T-helper 17 cell (primary cell): Measurements from ENCODE around the gene NXN. TPM values are rescaled to one million over a fixed set of nuclear protein-coding genes. Genes with fewer than 3 reads are reported as not detected.
"Not testable (repeated sequence)": the region's sequence is repeated elsewhere in the genome, so short reads cannot be mapped to it uniquely, and the experiment has no call there.

ENCODE experiments used
- ATAC-seq: fragments of 150-1000 bp; cut with Tn5 transposase; 2 replicates; pipeline ENCODE4 v1.10.0; 2021; ENCODE audit warnings: mild to moderate bottlenecking, moderate library complexity
- DNase-seq, 3 donors: peaks; one replicate each; pipeline versions ENCODE4 v3.0.0 to v3.0.0-alpha.2; 2020 to 2021
- H3K9me3 ChIP-seq: one replicate; pipeline ENCODE4 v1.7.0; 2013; ENCODE audit warnings: low read length, mild to moderate bottlenecking; ENCODE audit not compliant: control insufficient read depth, poor library complexity, severe bottlenecking
- H3K27ac Mint-ChIP-seq: one replicate; pipeline ENCODE4 v1.8.0; 2022; ENCODE audit warnings: mild to moderate bottlenecking, moderate library complexity, mixed read lengths
- H3K27me3 Mint-ChIP-seq: one replicate; pipeline ENCODE4 v1.8.0; 2022; ENCODE audit warnings: mixed read lengths
- H3K36me3 Mint-ChIP-seq: one replicate; pipeline ENCODE4 v1.8.0; 2022; ENCODE audit warnings: low read depth, mixed read lengths
- H3K4me1 Mint-ChIP-seq: one replicate; pipeline ENCODE4 v1.8.0; 2022; ENCODE audit warnings: mild to moderate bottlenecking, mixed read lengths
- H3K4me3 Mint-ChIP-seq: one replicate; pipeline ENCODE4 v1.8.0; 2022; ENCODE audit warnings: mild to moderate bottlenecking, moderate library complexity, mixed read lengths
- total RNA-seq, 4 donors: library from RNA in 2 of 4; stranded (reverse) in 2 of 4; gene quantifications; one replicate each; pipeline ENCODE4 v1.2.3 and lab custom pipeline; 2022 to 2026

The NXN gene
- total RNA-seq, 2 donors from 2014 or later = 3.3 to 4.4 TPM

DNA sequence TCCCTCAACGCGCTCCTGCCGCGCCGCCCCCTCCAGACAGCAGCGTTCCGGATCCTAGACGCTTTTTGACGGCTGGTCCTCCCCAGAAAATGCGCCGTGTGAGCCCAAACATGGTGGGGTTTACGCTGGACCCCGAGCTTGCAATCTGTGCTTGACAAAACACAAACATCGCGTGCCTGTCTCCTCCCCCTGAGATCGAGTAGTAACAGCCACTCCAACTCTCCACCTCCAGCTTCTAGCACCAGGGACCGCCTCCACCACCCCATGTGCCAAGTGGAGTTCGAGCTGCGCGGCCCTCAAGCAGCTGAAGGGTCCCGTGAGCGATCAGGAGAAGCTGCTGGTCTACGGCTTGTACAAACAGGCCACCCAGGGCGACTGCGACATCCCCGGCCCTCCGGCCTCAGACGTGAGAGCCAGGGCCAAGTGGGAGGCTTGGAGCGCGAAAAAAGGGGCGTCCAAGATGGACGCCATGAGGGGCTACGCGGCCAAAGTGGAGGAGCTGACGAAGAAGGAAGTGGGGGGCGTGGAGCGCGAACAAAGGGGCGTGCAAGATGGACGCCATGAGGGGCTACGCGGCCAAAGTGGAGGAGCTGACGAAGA is 226.9 kb downstream of the NXN start:
- Mint-ChIP-seq H3K27me3 (no peaks in the 10 kb centered on the region), H3K36me3 (peaks cover 5% of the 10 kb centered on the region), H3K4me1 (peaks cover 35% of the 10 kb centered on the region), H3K27ac (peak overlapping the region; percentile 94), H3K4me3 (peak overlapping the region; percentile 95)
- peak in 1 of 3 donors; percentile 11 for DNase-seq
- peak; percentile 7 for ATAC-seq
- no peaks in the 10 kb centered on the region for H3K9me3 ChIP-seq

DNA sequence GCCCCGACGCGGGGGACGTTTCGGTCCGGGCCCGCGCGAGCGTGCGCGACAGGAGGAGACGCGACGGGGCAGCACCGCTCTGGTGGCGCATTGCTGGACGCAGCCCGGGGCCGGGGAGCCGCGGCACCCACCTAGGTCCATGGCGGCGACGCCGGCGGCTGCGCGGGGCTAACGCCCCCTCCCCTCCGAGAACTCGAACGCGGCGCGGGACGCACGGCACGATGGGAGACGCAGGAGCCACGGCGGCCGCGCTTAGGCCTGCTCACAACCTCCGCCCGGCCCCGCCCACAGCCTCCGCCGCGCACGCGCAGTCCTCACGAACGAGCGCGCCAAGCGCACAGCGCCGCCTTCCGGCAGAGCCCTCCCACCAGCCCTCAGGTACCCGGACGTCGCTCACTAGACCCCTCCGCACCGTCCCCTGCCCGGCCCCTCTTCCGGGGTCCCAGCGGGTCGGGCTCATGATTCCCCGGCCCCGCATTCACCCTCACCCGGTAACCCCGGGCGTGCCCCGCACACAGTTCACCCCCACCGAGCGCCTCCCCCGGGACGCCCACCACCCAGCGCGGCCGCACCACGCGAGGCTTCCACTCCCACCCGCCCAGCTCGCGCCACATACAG is 227.5 kb downstream of the NXN start, which contains the start of gene GEMIN4:
GEMIN4 (minus strand) TSS at position 263 of the 618 bp plus-strand sequence; CDS start at position 141, 122 bp downstream.
- H3K36me3 Mint-ChIP-seq = peaks cover 5% of the 10 kb centered on the region

DNA sequence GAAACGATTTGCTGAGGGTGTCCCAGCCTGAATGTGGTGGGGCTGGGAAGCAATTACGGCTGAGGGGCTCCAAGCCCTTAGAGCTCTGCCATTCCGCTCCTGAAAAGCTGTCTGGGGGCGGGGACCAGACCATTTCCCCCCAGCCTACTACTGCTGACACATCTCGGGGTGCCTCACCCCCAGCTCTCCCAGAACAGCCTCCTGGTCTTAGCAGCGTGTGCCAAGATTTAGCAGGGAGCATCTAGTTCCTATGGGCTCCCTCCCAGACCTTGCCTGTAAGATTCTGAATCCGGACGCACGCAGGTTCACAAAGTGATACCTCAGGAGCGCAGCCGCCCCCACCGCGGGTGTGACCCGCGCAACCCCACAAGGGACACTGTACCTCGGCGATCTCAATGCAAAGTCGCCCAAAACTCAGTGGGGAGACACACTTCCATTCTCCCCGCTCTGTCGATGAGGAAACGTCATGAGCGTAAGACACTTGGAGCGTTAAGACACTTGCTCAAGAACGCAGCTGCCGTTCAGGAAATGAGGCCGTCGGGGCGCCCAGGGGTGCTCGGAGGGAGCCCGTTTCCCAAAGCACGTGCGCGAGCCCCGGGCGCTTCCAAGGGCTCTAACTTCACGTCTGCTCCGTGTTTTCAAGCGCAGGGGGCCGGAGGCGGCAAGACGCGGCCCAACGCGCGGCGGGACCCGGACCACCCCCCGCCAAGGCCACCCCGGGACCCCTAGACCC is 228.1 kb downstream of the NXN start:
- Mint-ChIP-seq H3K4me3 (peak overlapping the region; percentile 95), H3K27ac (peak overlapping the region; percentile 94), H3K36me3 (peaks cover 5% of the 10 kb centered on the region), H3K27me3 (no peaks in the 10 kb centered on the region), H3K4me1 (peaks cover 35% of the 10 kb centered on the region)
- ATAC-seq = peak; percentile 57
- no peaks in the 10 kb centered on the region for H3K9me3 ChIP-seq
- DNase-seq = peak; percentile 30 to 37 (median 32)

More for the DNA sequence above, 227.5 kb downstream of the NXN start, which contains the start of gene GEMIN4:
- Mint-ChIP-seq H3K4me1 (peaks cover 35% of the 10 kb centered on the region), H3K4me3 (peak within 1 kb of the TSS; percentile 95), H3K27me3 (no peaks in the 10 kb centered on the region), H3K27ac (peak within 1 kb of the TSS; percentile 94)
- DNase-seq = peak; percentile 95 to 99 (median 98)
- no peaks in the 10 kb centered on the region for H3K9me3 ChIP-seq
- ATAC-seq = peak; percentile 89

DNA sequence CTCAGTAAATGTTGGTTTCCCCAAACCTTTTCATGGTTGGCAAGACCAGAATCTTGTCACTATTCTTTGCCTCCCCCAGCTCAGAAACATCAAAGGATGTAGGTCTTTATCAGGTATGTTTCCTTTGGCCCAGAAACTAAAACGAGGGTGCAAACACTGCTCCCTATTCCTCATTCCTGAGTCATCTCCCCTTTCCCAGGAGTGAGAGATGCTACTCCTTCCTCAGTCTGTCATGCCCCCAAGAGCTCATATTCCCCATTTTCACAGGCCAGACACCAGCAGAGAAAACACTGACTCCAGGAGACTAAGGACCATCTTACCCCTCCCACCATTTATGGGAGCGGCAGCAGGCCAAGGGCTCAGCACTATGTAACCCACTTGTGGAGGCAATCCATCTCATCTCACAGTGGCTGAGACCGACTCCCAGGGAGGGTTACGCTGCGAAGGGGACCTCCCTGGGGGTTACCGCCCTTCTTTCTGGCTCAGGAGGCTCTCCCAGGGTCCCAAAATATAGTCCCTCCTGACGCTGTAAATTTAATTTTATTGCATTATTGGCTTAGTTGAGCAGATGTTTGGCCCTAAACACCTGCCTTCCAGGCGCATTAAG is 229.0 kb downstream of the NXN start:
- no peaks in the 10 kb centered on the region for H3K9me3 ChIP-seq
- Mint-ChIP-seq H3K27ac (peak overlapping the region; percentile 19), H3K27me3 (no peaks in the 10 kb centered on the region), H3K4me1 (peaks cover 35% of the 10 kb centered on the region), H3K4me3 (peak overlapping the region; percentile 95), H3K36me3 (peaks cover 5% of the 10 kb centered on the region)
- DNase-seq (no peak), ATAC-seq (no peak)

DNA sequence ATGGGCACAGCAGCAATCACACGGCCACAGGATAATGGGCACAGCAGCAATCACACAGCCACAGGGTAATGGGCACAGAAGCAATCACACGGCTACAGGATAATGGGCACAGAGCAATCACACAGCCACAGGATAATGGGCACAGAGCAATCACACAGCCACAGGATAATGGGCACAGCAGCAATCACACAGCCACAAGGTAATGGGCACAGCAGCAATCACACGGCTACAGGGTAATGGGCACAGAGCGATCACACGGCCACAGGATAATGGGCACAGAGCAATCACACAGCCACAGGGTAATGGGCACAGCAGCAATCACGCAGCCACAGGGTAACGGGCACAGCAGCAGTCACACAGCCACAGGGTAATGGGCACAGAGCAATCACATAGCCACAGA is 230.2 kb downstream of the NXN start:
- H3K4me1 Mint-ChIP-seq = peaks cover 35% of the 10 kb centered on the region
- H3K9me3 ChIP-seq, ATAC-seq, H3K27ac Mint-ChIP-seq, DNase-seq, H3K36me3 Mint-ChIP-seq, H3K4me3 Mint-ChIP-seq, H3K27me3 Mint-ChIP-seq: not testable (repeated sequence)

Other genes with a start within 250 kb of the NXN start
- 1 to 10 TPM in 1 of 2 donors, under 1 TPM in 1; 0.85 to 1.8 TPM for gene TLCD3A, start 247.2 kb downstream of the NXN start, total RNA-seq
- 10 to 100 TPM; 11.5 to 13.4 TPM for gene GEMIN4, start 227.5 kb downstream of the NXN start, total RNA-seq
- 10 to 100 TPM; 60.6 to 64.8 TPM for gene GLOD4, start 197.5 kb downstream of the NXN start, total RNA-seq
- 10 to 100 TPM; 28.1 to 29.6 TPM for gene MRM3, start 197.4 kb downstream of the NXN start, total RNA-seq
- gene TIMM22, start 17.4 kb upstream of the NXN start, total RNA-seq = 1 to 10 TPM; 7.4 to 8.3 TPM
- gene ABR, start 200.2 kb upstream of the NXN start, total RNA-seq = 100 to 1,000 TPM; 101 to 130 TPM